Right lobe of liver (tissue), 4 donors: ENCODE data around the gene GRB10.

Experiments
- CTCF ChIP-seq, 4 donors: fragments of 200-600 bp in 3 of 4; fragments of 450-650 bp in 1 of 4; IDR thresholded peaks; one replicate each; pipeline versions ENCODE4 v1.5.1 to v1.8.0; 2016 to 2022; ENCODE audit warnings: antibody characterized with exemption in 4 of 4, mild to moderate bottlenecking in 2 of 4
- POLR2A ChIP-seq: fragments of 450-650 bp; IDR thresholded peaks from one replicate; pipeline ENCODE4 v1.6.1; 2017; ENCODE audit warnings: antibody characterized with exemption, mild to moderate bottlenecking
- donor health status: DM: no; HTN: no; CAD: no.
- donor health status: DM: no; HTN: no; CAD: no.
- donor health status: DM: no; HTN: yes; CAD: no.

- no peak for TF ChIP-seq CTCF (IDR thresholded peaks at IDR 0.05)
- TF ChIP-seq POLR2A, result no peak
These were observed 48.5 kb downstream of the GRB10 start for GRCh38 chr7:50734246-50734645.
